ENCODE results near the gene ZFAND3.

The ZFAND3 gene

GRCh38 chr6:37827603-37828265, 8.2 kb downstream of the ZFAND3 start:
- no peak for DNase-seq (ENCODE audit: low spot score)
- no peak for FAIRE-seq

DNA sequence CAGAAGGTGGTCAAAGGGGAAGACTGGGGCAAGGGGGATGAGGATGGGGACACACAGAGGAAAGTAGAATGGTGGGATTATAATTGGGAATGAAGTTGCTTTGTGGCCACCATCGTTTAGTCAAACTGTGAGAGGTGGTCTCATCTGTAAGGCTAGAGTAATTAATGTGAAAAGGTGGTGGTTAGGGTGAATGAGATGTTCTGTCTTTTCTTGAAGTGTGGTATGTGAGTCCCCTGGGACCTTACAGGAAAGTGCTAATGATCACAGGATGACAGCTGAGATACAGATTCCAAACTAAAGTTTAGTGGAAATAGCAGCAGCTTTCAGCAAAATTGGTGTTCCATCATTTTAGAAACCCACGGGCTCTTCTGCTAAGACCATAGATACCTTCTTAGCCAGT, 10.7 kb downstream of the ZFAND3 start:
- no peak for FAIRE-seq
- DNase-seq (ENCODE audit: low spot score) = no peak

- DNase-seq (ENCODE audit: low spot score) = no peak
- FAIRE-seq = no peak
These were observed 11.9 kb downstream of the ZFAND3 start for GRCh38 chr6:37831457-37831856.

- FAIRE-seq = no peak
- DNase-seq (ENCODE audit: low spot score) = no peak
These were observed 16.4 kb downstream of the ZFAND3 start for GRCh38 chr6:37835923-37836322.

DNA sequence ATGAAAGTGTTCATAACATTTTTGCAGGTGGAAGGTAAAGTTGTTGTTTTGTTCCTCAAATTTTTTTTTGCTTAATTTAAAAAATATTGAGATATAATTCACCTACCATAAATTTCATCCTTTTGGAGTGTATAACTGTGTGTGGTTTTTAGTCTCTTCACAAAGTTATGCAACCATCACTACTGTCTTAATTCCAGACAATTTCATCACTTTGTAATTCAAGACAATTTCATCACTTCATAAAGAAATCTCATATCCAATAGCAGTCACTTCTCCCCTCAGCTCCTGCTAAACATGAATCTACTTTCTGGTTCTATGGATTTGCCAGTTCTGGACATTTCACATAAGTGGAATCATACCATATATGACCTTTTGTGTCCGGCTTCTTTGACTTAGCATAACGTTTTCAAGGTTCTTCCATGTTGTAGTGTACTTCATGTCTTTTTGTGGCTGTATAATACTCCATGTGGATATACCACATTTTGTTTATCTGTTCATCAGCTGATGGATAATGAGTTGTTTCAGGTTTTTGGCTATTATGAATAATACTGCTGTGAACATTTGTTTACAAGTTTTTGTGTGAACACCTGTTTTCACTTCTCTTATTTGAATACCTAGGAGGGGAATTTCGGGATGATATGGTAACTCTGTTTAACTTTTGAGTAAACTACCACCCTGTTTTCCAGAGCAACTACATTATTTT, 18.8 kb downstream of the ZFAND3 start:
- FAIRE-seq (no peak), DNase-seq (ENCODE audit: low spot score) (no peak)

- DNase-seq (ENCODE audit: low spot score) (no peak), FAIRE-seq (no peak)
These were observed 20.8 kb downstream of the ZFAND3 start for GRCh38 chr6:37840143-37840939.

- DNase-seq (ENCODE audit: low spot score) = no peak
- no peak for FAIRE-seq
These were observed 21.4 kb downstream of the ZFAND3 start for GRCh38 chr6:37840940-37841300.

- no peak for DNase-seq (ENCODE audit: low spot score)
- FAIRE-seq = no peak
These were observed 25.7 kb downstream of the ZFAND3 start for GRCh38 chr6:37845026-37845911.

DNA sequence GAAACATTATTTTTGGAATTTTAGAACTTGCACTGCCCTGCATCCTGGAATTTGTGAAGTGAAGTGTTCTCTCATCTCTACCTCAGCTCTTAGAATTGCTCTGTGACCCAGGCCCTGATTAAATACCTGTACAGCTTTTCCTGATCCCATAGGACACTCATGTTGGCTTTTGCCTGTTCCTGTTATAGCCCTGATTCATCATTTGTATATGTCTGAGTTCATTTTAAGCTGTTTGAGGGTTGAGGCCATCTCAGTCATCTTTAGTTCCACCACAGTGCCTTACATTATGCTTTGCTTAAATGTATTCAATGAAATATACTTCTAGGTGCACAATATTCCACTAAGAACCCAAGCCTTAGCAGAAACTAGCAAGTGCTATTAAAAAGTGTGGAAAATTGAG, 26.4 kb downstream of the ZFAND3 start:
- FAIRE-seq = no peak

GRCh38 chr6:37847704-37848103, 28.2 kb downstream of the ZFAND3 start:
- FAIRE-seq = no peak
- DNase-seq (ENCODE audit: low spot score) = no peak

More for the DNA sequence above, 26.4 kb downstream of the ZFAND3 start:
- no peak for DNase-seq (ENCODE audit: low spot score)

DNA sequence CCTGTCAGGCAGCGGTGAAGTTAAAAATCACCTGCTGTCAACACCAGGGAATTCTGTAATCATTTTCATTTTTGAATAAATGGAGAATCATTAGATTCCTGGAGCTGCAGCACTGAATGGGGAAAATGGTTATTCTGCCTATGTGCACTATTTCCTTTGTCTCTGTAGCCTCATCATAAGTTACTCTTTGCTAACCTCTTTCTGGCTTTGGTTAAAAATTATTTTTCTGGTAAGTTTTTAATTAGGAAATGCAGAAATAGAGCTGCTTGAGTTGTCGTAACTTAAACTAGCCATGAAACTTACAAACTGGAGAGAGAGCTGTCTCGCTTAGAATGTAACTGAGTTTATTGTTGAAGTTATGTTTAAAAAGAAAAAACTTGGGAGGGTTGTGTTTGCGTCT, 28.8 kb downstream of the ZFAND3 start:
- no peak for FAIRE-seq
- DNase-seq (ENCODE audit: low spot score) = no peak

GRCh38 chr6:37850260-37850659, 30.7 kb downstream of the ZFAND3 start:
- FAIRE-seq (no peak), DNase-seq (ENCODE audit: low spot score) (no peak)

GRCh38 chr6:37850728-37851285, 31.3 kb downstream of the ZFAND3 start:
- DNase-seq (ENCODE audit: low spot score) (no peak), FAIRE-seq (no peak)

GRCh38 chr6:37851997-37852524, 32.5 kb downstream of the ZFAND3 start:
- FAIRE-seq = no peak

GRCh38 chr6:37856285-37856684, 36.8 kb downstream of the ZFAND3 start:
- FAIRE-seq (no peak), DNase-seq (ENCODE audit: low spot score) (no peak)

More at GRCh38 chr6:37851997-37852524, 32.5 kb downstream of the ZFAND3 start:
- DNase-seq (ENCODE audit: low spot score) = no peak

GRCh38 chr6:37858363-37858762, 38.8 kb downstream of the ZFAND3 start:
- DNase-seq (ENCODE audit: low spot score) (no peak), FAIRE-seq (no peak)

- FAIRE-seq (no peak), DNase-seq (ENCODE audit: low spot score) (no peak)
These were observed 40.8 kb downstream of the ZFAND3 start for GRCh38 chr6:37860226-37860839.

- no peak for DNase-seq (ENCODE audit: low spot score)
- FAIRE-seq = no peak
These were observed 41.9 kb downstream of the ZFAND3 start for GRCh38 chr6:37861452-37861851.

DNA sequence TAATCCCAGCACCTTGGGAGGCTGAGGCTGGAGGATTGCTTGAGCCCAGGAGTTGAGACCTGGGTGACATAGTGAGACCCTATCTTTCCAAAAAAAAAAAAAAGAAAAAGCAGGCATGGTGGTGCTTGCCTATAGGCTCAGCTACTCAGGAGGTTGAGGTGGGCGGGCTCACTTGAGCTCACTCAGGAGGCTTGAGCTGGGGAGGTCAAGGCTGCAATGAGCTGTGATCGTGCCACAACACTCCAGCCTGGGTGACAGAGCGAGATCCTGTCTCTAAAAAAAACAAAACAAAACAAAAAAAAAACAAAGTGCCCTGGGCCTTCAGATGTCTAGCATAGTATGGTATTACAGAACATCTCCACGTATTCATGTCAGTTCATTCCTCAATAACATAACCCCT, 42.9 kb downstream of the ZFAND3 start:
- DNase-seq (ENCODE audit: low spot score) (no peak), FAIRE-seq (no peak)

GRCh38 chr6:37862992-37863391, 43.5 kb downstream of the ZFAND3 start:
- DNase-seq (ENCODE audit: low spot score) = no peak
- FAIRE-seq = no peak

All from urothelium cell line (cell line).